NCI-H1930 (cell line): ENCODE data around the gene KPRP.

Experiments
- DNase-seq, 2 experiments: peaks; one replicate each; lab custom pipeline; 2025; lab: John Stamatoyannopoulos, UW

Gene KPRP, protein sequence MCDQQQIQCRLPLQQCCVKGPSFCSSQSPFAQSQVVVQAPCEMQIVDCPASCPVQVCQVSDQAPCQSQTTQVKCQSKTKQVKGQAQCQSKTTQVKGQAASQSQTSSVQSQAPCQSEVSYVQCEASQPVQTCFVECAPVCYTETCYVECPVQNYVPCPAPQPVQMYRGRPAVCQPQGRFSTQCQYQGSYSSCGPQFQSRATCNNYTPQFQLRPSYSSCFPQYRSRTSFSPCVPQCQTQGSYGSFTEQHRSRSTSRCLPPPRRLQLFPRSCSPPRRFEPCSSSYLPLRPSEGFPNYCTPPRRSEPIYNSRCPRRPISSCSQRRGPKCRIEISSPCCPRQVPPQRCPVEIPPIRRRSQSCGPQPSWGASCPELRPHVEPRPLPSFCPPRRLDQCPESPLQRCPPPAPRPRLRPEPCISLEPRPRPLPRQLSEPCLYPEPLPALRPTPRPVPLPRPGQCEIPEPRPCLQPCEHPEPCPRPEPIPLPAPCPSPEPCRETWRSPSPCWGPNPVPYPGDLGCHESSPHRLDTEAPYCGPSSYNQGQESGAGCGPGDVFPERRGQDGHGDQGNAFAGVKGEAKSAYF

DNA sequence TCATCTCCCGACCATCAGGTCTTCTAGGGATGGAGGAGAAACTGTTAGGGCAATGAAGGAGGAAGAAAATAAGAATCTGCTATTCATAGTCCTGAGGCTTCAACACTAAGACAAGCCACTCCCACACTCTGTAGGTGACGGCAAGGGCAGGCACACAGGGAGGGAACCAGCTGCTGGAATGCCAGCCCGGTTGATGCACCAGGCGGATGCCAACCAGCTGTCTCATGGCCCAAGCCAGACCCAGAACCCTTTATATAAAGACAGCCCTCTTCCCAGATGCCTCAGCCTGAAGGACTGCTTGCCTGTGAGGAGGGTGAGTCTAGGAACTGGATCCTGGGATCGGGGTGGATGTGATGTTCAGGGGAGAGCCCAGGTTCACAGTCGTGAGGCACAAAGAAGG lies at the start of gene KPRP:
Gene KPRP, plus strand, starts transcription at position 279 of the 400 bp plus-strand sequence. CDS start 1,564 bp downstream, outside the sequence.
- no peak for DNase-seq

DNA sequence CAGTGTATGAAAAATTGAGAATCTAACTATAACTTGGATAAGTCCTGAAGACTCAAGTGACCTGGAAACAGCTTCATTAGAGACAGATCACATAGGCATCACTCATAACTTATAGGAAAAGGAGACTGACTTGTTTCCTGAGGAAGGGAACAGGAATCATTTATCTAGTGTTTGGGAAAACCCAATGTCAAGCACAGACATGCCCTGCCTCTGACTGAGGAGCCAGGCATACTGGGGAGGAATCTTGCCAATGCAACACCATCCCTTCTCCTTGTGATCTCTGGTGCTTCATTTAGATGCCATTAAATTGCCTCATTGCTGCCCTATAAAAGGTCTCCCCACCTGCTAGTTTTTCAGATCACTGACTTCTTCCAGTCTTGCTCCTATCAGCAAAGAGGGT lies 39.6 kb upstream of the KPRP start:
- no peak for DNase-seq

DNA sequence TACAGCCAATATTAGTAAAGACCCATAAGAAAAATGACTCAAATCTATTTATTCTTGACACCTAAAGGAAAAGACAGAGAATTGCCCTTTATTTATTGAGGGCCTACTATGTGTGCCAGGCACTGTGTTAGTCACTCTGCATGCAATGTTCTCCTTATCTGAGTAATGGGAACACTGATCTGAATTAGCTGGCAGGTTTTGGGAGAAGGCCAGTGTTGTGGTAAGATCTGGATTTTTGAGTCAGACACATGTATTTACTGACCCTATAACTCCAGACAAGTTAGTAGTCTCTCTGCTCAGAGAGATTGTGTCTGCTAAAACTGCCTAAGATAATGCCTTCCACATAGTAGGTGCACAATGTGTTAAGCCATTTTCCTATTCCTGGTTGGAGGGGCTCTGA lies 32.6 kb upstream of the KPRP start:
- DNase-seq = no peak

DNA sequence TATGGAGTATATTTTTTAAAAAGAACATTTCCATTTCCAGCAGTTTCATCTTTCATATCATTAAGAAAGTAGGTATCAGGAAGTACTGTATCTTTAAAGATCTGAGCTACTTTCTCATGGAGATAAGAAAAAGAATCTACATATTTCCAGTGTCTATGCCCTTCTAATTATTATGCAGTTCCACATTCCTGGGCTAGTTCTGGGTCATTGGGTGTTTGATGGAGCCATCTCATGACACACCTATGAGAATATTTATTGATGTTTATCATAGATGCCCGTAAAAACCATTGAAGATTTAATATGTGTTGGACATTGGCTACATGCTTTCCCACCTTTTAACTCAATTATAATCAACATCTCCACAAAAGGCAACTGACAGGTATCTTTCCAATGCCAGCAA lies 28.8 kb upstream of the KPRP start:
- no peak for DNase-seq

DNA sequence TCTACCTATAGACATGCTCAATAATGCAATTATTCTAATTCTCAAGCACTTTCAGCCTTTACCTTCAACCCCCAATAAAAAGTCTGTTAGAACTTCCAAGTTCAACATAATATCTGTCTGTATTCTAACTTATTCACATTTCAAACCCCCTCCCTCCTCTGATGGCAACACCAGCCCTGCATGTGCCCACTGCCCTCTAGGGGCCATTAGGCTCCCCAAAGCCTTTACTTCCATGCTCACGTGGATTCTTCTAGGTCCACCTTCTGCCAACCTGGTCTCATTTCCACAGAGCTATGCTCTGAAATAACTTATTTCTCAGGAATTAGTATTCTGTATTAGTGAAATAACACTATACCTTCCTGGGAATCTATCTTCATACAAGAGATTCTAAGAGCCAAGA lies 22.2 kb upstream of the KPRP start:
- DNase-seq = no peak

DNA sequence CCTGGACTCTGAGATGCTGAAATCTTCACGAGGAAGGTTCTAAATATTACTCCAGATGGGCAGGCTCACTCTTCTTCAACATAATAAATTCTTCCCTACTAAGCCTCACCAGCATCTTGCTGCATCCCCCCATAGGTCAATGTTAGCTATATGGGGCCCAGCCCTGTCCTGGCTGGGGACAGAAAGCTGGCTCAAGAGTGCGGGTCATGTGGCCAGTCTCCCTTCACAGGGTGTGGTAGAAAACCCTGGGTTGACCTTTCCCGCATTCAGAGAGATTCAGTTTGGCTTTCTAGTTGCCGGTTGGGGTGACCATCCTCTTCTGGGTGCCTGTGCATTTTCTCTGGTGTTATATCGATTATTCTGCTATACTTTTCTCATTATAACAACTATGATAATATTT lies 19.8 kb upstream of the KPRP start:
- DNase-seq = no peak

DNA sequence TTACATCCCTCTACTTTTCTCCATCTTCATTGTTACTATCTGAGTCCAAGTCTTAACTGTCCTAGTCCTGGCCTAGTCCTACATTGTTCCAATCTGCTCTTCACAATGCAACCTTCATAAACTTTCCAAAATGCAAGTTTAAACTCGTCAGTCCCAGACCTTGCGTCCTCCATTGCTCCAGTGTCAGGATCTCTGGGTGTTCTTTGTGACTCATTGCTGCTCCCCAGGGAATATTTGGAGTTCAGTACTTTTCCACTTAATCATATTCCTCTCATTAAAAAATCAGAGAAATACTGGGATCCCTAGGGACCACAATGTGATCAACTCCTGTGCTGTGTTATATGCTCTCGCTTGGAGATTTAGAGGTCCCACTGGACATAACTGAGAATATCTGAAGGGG lies 18.0 kb upstream of the KPRP start:
- no peak for DNase-seq

DNA sequence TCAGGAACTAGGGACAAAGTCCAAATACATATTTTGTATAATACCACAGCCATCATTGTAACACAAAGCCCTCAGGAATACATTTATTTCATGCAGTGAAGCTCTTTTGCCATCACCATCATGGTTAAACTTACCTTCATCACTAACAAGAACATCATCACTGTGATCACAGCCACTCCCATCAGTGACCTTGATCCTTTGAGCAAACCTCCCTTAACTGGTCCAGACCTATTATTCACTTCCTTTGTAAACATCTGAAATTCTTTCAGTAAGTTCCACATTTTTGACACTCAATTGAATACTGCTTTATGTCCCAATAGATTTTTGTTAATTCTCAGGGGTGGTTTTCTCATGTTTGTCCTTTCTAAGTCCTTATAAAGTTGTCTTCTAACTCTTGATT lies 16.2 kb upstream of the KPRP start:
- no peak for DNase-seq

DNA sequence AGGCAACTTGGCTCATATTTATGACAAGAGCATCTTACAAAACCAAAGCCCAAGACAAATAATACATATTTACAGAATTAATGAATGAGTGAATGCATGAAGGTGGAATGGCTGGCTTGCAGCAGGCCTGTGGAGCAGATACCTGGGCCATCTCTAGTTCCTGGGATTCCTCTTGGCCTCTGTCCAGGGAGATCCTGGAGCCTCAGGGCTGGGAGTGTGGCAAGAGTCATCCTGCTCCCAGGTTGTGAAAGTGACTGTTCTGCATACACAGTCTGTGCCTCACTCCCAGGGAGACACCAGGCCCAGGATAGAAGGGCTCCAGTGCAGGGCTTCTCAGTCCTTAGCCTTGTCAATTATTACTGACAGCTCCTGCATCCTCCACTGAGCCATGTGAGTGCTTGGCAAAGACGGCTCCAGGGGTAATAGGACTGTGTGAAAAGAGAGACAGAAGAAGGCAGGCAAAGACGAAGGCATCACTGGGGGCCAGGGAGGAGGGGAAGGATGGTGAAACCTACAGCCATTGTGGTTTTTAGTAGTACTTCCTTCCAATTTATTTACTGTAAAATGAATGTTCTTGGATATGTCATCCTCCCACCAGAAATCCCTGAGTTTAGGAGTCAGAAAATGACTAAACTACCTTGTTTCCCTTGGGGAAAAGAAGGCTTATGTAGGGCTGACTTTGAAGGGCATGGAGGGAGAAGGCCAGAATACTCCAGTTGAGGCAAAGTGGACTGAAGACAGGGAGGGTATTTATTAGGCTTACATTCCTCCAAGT lies 14.3 kb upstream of the KPRP start:
- no peak for DNase-seq

DNA sequence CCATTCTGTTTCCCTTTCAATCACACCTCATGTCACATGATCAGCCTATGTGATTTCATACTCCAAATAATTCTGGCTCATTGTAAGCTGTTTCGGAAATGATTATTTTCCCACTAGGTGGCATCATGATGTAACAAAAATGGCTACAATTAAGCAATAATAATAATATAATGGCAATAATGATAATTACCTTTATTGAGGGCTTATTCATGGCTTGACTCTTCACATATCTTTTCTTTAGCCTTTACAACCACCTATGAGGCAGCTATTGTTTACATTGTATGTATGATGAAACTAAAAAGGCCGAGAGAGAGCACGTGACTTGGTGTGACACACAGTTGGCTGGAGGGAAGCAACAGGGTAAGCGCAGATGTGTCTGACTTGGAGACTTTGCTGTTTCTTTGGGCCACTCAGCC lies 12.5 kb upstream of the KPRP start:
- DNase-seq = no peak

DNA sequence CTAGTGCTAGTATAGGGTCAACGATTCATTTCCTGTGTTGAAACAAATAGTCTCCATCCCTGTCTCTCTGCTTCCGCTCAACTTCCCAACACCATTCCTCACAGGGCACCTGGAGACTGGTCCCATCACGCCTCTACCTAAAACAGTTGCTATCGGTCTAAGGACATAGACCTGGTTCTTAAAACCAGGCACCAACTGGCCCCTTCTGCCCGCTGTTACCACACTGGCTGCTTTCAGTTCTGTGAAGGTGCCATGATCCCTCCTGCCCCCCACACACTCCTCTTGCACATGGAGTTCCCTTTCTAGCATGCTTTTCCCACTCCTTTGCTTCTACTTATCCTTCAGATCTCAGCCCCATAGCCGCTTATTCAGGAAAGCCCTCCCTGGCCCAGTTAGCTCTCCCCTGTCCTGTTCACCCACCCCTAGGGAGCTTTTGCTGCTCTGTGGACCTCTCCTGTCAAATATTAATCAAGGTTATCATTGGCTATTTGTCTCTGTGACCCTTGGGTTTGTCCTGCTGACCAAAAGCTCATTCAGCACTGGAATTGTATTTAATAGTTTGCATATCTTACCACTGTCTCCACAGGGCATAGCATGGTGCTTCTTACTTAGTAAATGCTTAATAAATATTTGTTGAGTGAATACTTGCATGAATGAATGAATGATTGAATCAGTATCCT lies 11.9 kb upstream of the KPRP start:
- DNase-seq = no peak

DNA sequence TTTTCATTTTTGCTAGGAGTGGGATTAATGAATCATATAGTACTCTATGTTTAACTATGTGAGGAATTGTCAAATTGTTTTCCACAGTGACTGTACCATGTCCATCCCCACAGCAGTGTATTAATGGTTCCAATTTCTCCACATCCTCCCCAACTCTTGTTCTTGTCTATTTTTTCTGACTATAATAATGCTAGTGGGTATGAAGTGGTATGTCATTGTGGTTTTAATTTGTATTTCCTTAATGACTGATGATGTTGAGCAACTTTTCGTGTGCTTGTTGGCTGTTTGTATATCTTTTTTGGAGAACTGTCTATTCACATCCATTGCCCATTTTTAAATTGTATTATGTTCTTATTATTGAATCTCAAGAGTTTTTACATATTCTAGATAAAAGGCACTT lies 10.0 kb upstream of the KPRP start:
- DNase-seq = no peak

DNA sequence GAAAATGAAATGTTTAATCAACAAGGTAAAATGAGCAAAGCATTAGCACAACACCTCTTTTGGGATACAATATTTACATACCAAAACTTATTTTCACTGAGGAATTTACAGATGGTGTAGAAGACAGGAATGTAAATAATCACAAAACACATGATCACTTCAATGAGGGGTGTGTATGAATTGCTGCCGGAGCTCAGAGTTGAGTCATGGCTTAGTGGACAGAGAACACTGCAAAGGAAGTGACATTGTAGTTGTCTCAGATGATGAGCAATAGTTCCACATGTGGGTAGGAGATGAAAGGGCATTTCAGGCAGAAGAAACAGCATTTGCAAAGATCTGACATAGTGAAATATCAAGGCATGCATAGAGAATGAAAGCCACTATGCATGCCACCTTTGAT lies 5.6 kb upstream of the KPRP start:
- no peak for DNase-seq

DNA sequence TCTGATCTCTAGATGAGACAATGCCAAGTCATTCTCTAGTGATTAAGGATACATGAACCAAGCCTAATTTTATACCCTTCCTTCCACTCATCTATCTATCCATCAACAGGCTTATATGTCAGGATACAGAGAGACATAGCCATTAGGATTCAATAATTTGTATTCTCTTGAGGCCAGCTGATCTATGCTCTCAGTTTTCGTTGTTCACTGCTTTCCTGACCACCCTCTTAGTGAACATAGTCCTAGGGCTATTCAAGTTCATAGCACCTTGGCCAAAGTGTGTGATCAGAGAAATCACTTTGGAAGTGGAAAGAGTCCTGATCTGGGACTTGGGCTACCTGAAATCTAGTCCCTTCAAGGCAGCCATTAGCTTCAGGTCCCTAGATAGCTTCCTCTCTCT lies 4.2 kb upstream of the KPRP start:
- no peak for DNase-seq

DNA sequence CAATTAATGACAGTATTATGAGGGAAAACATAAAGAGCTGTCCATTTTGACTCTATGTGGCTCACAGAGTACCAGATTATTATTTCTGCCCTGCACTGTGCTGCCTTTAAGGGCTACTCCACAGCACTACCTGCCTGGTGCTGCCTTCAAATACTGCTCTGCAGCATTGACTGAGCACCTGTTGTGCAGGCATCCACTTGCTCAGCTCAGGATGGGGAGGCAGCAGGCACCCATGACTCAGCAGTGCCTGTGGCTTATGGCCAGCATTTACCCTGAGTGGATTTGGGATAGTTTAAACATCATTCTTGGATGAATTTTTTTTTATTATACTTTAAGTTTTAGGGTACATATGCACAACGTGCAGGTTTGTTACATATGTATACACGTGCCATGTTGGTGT lies 953 bp upstream of the KPRP start:
- no peak for DNase-seq

DNA sequence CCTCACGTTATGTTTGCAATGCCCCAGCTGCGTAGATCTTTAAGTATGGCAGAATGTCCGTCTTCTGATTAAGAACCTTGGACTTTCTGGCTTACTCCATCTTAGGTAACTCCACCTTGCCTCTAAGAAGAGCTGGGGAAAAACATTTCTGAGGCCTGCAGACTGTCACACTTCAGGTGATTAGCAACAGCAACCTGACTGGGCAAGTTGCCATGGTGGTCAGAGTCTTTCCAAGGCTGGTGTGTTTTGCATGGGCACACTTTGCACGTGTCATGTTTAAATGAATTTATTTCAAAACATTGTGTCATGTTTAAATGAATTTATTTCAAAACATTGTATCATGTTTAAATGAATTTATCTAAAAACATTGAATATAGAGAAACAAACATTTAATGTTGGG lies 811 bp downstream of the KPRP start:
- DNase-seq = no peak

DNA sequence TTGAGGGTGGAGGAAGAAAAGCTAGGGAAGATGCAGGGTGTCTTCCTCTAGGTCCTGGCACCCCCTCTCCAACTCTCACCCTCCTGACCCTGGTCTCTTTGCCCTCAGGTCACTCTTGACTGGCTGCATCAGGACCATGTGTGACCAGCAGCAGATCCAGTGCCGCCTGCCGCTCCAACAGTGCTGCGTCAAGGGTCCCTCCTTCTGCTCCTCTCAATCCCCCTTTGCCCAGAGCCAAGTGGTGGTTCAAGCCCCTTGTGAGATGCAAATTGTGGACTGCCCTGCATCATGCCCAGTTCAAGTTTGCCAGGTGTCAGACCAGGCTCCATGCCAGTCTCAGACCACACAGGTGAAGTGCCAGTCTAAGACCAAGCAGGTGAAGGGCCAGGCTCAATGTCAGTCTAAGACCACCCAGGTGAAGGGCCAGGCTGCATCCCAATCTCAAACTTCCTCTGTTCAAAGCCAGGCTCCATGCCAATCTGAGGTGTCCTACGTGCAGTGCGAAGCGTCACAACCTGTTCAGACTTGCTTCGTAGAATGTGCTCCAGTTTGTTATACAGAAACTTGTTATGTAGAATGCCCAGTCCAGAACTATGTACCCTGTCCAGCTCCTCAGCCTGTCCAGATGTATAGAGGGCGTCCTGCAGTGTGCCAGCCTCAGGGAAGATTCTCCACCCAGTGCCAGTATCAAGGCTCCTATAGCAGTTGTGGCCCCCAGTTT lies 1.8 kb downstream of the KPRP start:
- no peak for DNase-seq

DNA sequence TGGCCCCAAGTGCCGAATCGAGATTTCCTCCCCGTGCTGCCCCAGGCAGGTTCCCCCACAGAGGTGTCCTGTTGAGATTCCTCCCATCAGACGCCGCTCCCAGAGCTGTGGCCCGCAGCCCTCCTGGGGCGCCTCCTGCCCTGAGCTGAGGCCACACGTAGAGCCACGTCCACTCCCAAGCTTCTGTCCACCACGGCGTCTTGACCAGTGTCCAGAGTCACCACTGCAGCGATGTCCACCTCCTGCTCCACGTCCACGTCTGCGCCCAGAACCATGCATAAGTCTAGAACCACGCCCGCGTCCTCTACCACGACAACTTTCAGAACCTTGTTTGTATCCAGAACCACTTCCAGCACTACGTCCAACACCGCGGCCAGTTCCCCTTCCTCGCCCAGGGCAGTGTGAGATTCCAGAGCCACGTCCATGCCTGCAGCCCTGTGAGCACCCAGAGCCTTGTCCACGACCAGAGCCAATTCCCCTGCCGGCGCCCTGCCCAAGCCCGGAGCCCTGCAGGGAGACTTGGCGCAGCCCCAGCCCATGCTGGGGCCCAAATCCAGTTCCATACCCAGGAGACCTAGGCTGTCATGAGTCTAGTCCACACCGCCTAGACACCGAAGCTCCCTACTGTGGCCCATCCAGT lies 2.8 kb downstream of the KPRP start:
- no peak for DNase-seq

DNA sequence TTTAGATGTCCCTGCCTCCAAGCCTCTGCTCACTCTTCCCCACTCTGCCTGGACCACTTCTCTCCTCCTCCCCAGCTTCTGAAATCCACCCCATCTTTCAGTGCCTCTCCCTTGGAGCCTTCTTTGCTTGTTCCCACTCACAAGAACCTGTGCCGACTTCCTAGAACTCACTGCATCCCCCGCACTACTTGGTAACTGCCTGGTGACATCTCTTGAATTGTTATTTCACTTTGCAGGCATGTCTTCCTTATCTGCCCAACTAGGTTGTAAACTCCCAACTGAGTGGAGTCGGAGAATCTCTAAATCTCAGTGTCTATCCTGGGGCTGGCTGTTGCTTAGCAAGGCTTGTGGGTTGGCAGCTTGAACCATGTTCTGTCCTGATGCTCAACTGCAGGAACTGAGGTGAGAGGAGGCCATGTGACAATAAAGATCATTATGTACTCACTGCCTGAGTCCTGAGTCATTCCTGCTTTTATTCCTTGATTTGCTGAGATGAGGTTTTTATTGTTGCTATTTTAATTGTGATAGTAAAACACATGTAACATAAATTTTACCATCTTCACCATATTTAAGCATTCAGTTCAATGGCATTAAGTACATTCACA lies 3.9 kb downstream of the KPRP start:
- no peak for DNase-seq

DNA sequence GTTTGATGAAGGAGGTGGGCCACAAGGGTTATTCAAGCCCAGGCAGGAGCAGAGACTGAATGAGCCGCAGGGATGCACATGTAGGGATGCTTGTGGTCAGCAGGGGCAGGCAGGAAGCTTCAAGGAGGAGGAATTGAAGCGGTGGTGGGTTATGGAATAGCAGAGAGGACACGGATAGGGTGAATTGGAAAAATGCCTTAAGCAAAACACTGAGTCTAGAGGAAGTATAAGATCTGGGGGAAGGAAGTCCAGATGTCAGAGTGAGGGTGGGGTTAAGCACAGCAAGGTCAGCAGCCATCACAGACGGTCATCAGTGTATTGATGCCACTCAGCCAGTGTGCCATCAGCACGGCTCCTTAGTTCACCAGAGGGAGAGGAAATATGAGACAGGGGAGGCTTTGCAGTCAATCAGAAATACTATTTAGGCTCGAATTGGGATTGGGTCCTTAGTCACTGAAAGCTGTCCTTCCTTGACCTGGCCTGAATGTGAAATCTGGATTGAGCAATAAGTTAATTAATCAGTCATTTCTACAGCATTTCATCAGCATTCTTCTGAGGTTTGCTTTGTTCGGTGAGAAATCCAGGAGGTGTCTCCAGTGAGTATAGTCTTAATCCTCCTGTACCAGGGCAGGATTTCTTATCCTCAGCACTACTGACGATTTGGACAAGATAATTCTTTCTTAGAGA lies 11.2 kb downstream of the KPRP start:
- DNase-seq = no peak
